Keratinocyte (primary cell): ENCODE measurements around the gene RNF38.

Experiments used
- CTCF ChIP-seq, 3 experiments: IDR thresholded peaks in 1 of 3; conservative IDR thresholded peaks in 1 of 3; optimal IDR thresholded peaks in 1 of 3; 2 replicates in 2 of 3; 3 replicates in 1 of 3; pipeline versions ENCODE3 to v1.5.1; 2011; ENCODE audit warnings: low read length in 3 of 3, mild to moderate bottlenecking in 3 of 3, moderate library complexity in 2 of 3, control low read depth in 1 of 3, inconsistent platforms in 1 of 3; ENCODE audit not compliant: insufficient read depth in 2 of 3; ENCODE audit errors: extremely low read depth in 1 of 3
- EZH2 ChIP-seq: IDR thresholded peaks from one replicate; pipeline ENCODE4 v1.6.1; 2012; ENCODE audit warnings: inconsistent platforms, mild to moderate bottlenecking, low read length, moderate library complexity

GRCh38 chr9:36292641-36293040 lies 107.4 kb downstream of the RNF38 start:
- TF ChIP-seq EZH2 (no peak), CTCF (optimal IDR thresholded peaks at IDR 0.05 in 1 of 3, IDR thresholded peaks at IDR 0.05 in 1 of 3, conservative IDR thresholded peaks at IDR 0.05 in 1 of 3; ENCODE audit: extremely low read depth in 1 of 3, insufficient read depth in 2 of 3, low read length in 3 of 3) (no peak)
